Mammary epithelial cell (primary cell): ENCODE data around the gene TRPM2.

Experiments used
- EZH2 ChIP-seq: IDR thresholded peaks from 2 replicates; pipeline ENCODE4 v1.6.1; 2012; ENCODE audit warnings: low read length, inconsistent platforms, borderline replicate concordance
- TF ChIP-seq, protein P1 (sequence below), 2 donors: IDR thresholded peaks in 1 of 2; conservative IDR thresholded peaks in 1 of 2; 2 replicates each; pipeline ENCODE4 v1.5.1; 2011 to 2012; ENCODE audit warnings: inconsistent platforms in 2 of 2, low read length in 2 of 2, mild to moderate bottlenecking in 2 of 2, control low read depth in 1 of 2, low read depth in 1 of 2; ENCODE audit not compliant: insufficient read depth in 1 of 2; ENCODE audit errors: extremely low read depth in 1 of 2

DNA sequence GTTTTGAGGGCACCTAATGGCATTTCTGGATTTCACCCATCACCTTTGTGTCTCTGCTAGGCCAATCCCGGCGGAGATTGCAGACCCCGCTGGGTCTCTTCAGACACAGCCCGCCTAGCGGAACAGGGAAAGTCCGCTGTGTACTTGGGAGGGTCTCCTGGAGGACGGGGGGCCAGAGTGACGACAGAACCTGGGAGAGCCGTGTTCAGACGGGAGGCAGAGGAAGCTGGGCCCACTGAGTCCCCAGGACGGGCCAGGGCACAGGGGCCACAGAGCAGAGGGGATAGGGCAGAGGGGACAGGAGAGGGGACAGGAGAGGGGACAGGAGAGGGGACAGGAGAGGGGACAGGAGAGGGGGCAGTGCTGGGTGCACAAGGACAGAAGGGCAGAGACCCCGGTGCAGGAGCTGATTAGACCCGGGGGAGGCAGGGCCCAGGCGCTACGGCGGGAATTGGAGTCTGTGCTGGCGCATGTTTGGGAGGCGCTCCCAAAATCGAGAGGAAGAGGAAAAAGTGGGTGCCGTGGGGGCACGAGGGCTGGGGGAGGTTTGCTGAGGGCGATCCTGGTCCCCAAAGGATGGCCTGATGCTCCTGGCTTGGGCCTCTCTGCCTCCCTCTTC lies 12.7 kb downstream of the TRPM2 start:
- TF ChIP-seq, protein P1, sequence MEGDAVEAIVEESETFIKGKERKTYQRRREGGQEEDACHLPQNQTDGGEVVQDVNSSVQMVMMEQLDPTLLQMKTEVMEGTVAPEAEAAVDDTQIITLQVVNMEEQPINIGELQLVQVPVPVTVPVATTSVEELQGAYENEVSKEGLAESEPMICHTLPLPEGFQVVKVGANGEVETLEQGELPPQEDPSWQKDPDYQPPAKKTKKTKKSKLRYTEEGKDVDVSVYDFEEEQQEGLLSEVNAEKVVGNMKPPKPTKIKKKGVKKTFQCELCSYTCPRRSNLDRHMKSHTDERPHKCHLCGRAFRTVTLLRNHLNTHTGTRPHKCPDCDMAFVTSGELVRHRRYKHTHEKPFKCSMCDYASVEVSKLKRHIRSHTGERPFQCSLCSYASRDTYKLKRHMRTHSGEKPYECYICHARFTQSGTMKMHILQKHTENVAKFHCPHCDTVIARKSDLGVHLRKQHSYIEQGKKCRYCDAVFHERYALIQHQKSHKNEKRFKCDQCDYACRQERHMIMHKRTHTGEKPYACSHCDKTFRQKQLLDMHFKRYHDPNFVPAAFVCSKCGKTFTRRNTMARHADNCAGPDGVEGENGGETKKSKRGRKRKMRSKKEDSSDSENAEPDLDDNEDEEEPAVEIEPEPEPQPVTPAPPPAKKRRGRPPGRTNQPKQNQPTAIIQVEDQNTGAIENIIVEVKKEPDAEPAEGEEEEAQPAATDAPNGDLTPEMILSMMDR (conservative IDR thresholded peaks at IDR 0.05 in 1 of 2, IDR thresholded peaks at IDR 0.05 in 1 of 2; ENCODE audit: extremely low read depth in 1 of 2, insufficient read depth in 1 of 2, low read depth in 1 of 2, low read length in 2 of 2): no peak
- no peak for TF ChIP-seq EZH2
